WTC11 (cell line): ENCODE results near the gene SEC14L6. TPM values are rescaled to one million over a fixed set of nuclear protein-coding genes. Genes with fewer than 3 reads are reported as not detected.
A peak's percentile ranks its signal among the peaks of the same experiment; 100 is the strongest.

Experiments used
- AFF4 ChIP-seq: sonication (generic); formaldehyde crosslinking; IDR thresholded peaks from 2 replicates; pipeline ENCODE4 v1.8.1; 2023; ENCODE audit warnings: mild to moderate bottlenecking, missing genetic modification reagents, borderline replicate concordance
- CREB1 ChIP-seq: sonication (generic); formaldehyde crosslinking; IDR thresholded peaks from 2 replicates; pipeline ENCODE4 v1.8.0; 2023; ENCODE audit warnings: mild to moderate bottlenecking, missing genetic modification reagents
- CREM ChIP-seq: sonication (generic); formaldehyde crosslinking; IDR thresholded peaks from 2 replicates; pipeline ENCODE4 v1.8.1; 2022; ENCODE audit warnings: mild to moderate bottlenecking, missing genetic modification reagents, moderate library complexity
- E2F5 ChIP-seq: sonication (generic); formaldehyde crosslinking; IDR thresholded peaks from 2 replicates; pipeline ENCODE4 v1.8.1; 2022; ENCODE audit warnings: mild to moderate bottlenecking, moderate library complexity, missing genetic modification reagents
- ETV6 ChIP-seq: sonication (generic); formaldehyde crosslinking; IDR thresholded peaks from 2 replicates; pipeline ENCODE4 v1.8.1; 2022; ENCODE audit warnings: mild to moderate bottlenecking, missing genetic modification reagents
- GABPB1 ChIP-seq: sonication (generic); formaldehyde crosslinking; IDR thresholded peaks from 2 replicates; pipeline ENCODE4 v1.8.1; 2023; ENCODE audit warnings: mild to moderate bottlenecking, missing genetic modification reagents
- GRHL2 ChIP-seq: fragments of 250-450 bp; sonication (Bioruptor Pico); IDR thresholded peaks from 2 replicates; pipeline ENCODE4 v1.8.0; 2022; ENCODE audit warnings: mild to moderate bottlenecking, moderate library complexity; ENCODE audit not compliant: insufficient replicate concordance, severe bottlenecking
- GTF2I ChIP-seq: fragments of 250-450 bp; sonication (Bioruptor Pico); conservative IDR thresholded peaks from 2 replicates; pipeline ENCODE4 v1.4.0; 2021; ENCODE audit warnings: mild to moderate bottlenecking
- HMGA2 ChIP-seq: fragments of 250-450 bp; sonication (Bioruptor Pico); IDR thresholded peaks from 2 replicates; pipeline ENCODE4 v1.4.0; 2021; ENCODE audit warnings: mild to moderate bottlenecking, moderate library complexity
- NFATC4 ChIP-seq: fragments of 250-450 bp; sonication (Bioruptor Pico); IDR thresholded peaks from 2 replicates; pipeline ENCODE4 v1.9.0; 2021; ENCODE audit warnings: mild to moderate bottlenecking
- NFYB ChIP-seq: sonication (generic); formaldehyde crosslinking; conservative IDR thresholded peaks from 2 replicates; pipeline ENCODE4 v1.8.0; 2022; ENCODE audit warnings: low read depth, missing genetic modification reagents
- NR3C1 ChIP-seq: sonication (generic); formaldehyde crosslinking; conservative IDR thresholded peaks from 2 replicates; pipeline ENCODE4 v1.8.1; 2023; ENCODE audit warnings: low read depth, mild to moderate bottlenecking, missing genetic modification reagents
- PRRX2 ChIP-seq: fragments of 250-450 bp; sonication (Bioruptor Pico); IDR thresholded peaks from 2 replicates; pipeline ENCODE4 v1.8.0; 2021; ENCODE audit warnings: mild to moderate bottlenecking
- ZNF138 ChIP-seq: sonication (generic); formaldehyde crosslinking; conservative IDR thresholded peaks from 2 replicates; pipeline ENCODE4 v1.8.1; 2022; ENCODE audit warnings: mild to moderate bottlenecking, moderate library complexity, missing genetic modification reagents
- ZNF423 ChIP-seq: fragments of 250-450 bp; sonication (Bioruptor Pico); IDR thresholded peaks from 2 replicates; pipeline ENCODE4 v2.1.2; 2022; ENCODE audit warnings: mild to moderate bottlenecking, moderate library complexity
- ZNF532 ChIP-seq: fragments of 250-450 bp; sonication (Bioruptor Pico); IDR thresholded peaks from 2 replicates; pipeline ENCODE4 v1.9.0; 2021; ENCODE audit warnings: mild to moderate bottlenecking, borderline replicate concordance
- total RNA-seq: library from RNA; stranded (reverse); gene quantifications from 3 replicates; pipeline ENCODE4 v1.2.3, GENCODE V29; 2021
- TF ChIP-seq, protein P1 (sequence below): sonication (generic); formaldehyde crosslinking; IDR thresholded peaks from 2 replicates; pipeline ENCODE4 v1.8.0; 2023; ENCODE audit warnings: missing genetic modification reagents, mild to moderate bottlenecking, borderline replicate concordance
- TF ChIP-seq, protein P2 (sequence below): sonication (generic); formaldehyde crosslinking; IDR thresholded peaks from 2 replicates; pipeline ENCODE4 v1.8.1; 2022; ENCODE audit warnings: low read depth, mild to moderate bottlenecking, moderate library complexity, missing genetic modification reagents, borderline replicate concordance
- TF ChIP-seq, protein P3 (sequence below): sonication (generic); formaldehyde crosslinking; IDR thresholded peaks from 2 replicates; pipeline ENCODE4 v1.8.0; 2022; ENCODE audit warnings: mild to moderate bottlenecking, missing genetic modification reagents
- TF ChIP-seq, protein P4 (sequence below): sonication (generic); formaldehyde crosslinking; IDR thresholded peaks from 2 replicates; pipeline ENCODE4 v1.8.0; 2022; ENCODE audit warnings: mild to moderate bottlenecking, missing genetic modification reagents

SEC14L6 gene
- total RNA-seq, 1 experiment from 2014 or later: 1.6 TPM

DNA sequence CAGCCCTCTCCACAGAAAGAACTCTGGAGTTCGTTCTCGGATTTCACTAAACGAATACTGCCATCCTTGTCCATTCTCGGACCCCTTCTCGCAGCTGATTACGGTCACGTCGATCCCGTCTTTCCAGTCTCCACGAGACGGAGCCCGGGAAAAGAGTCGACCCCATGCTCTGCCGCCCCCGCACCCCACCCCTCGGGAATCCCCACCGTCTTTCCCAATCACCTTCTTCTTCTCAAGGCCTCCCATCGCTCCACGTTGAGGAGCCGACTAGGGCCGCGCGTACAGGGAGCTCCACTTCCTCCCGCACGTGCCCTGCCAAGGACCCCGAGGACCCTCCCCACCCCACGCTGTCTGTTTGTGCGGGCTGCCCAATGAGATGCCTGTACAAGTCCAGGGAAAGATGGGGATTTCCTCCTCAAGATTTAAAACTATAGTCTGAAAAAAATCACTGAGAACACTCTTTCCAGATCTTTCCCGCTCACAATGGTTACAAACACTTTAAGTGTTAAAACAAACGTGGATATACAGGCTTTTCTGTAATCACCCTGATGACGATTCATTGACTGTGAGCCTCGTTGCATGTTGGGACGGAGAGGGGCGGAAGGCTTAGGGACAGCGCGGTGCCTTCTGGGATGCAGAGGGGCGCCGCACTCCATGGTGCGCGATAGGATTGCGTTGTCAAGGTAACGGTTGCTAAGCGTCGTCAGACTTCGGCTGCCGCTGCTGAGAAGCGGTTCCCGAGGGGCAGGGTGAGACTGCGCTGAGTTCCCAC lies 45.2 kb upstream of the SEC14L6 start, which contains the start of gene PES1 (continued):
- TF ChIP-seq, protein P1, sequence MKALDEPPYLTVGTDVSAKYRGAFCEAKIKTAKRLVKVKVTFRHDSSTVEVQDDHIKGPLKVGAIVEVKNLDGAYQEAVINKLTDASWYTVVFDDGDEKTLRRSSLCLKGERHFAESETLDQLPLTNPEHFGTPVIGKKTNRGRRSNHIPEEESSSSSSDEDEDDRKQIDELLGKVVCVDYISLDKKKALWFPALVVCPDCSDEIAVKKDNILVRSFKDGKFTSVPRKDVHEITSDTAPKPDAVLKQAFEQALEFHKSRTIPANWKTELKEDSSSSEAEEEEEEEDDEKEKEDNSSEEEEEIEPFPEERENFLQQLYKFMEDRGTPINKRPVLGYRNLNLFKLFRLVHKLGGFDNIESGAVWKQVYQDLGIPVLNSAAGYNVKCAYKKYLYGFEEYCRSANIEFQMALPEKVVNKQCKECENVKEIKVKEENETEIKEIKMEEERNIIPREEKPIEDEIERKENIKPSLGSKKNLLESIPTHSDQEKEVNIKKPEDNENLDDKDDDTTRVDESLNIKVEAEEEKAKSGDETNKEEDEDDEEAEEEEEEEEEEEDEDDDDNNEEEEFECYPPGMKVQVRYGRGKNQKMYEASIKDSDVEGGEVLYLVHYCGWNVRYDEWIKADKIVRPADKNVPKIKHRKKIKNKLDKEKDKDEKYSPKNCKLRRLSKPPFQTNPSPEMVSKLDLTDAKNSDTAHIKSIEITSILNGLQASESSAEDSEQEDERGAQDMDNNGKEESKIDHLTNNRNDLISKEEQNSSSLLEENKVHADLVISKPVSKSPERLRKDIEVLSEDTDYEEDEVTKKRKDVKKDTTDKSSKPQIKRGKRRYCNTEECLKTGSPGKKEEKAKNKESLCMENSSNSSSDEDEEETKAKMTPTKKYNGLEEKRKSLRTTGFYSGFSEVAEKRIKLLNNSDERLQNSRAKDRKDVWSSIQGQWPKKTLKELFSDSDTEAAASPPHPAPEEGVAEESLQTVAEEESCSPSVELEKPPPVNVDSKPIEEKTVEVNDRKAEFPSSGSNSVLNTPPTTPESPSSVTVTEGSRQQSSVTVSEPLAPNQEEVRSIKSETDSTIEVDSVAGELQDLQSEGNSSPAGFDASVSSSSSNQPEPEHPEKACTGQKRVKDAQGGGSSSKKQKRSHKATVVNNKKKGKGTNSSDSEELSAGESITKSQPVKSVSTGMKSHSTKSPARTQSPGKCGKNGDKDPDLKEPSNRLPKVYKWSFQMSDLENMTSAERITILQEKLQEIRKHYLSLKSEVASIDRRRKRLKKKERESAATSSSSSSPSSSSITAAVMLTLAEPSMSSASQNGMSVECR (CRISPR knock-in tag): peak; percentile 80; the same call in 1 of the 2 replicates
- TF ChIP-seq ETV6 (CRISPR knock-in tag) (no peak), CREB1 (CRISPR knock-in tag) (no peak), PRRX2 (CRISPR knock-in tag) (no peak), GABPB1 (no peak), ZNF138 (no peak), AFF4 (no peak), NR3C1 (no peak), CREM (CRISPR knock-in tag) (peak; percentile 88), E2F5 (no peak), HMGA2 (no peak; the same call in 1 of the 2 replicates), NFATC4 (CRISPR knock-in tag) (no peak), GRHL2 (CRISPR knock-in tag) (no peak), GTF2I (no peak), ZNF423 (CRISPR knock-in tag) (no peak), ZNF532 (CRISPR knock-in tag) (no peak), NFYB (no peak)
- TF ChIP-seq, protein P2, sequence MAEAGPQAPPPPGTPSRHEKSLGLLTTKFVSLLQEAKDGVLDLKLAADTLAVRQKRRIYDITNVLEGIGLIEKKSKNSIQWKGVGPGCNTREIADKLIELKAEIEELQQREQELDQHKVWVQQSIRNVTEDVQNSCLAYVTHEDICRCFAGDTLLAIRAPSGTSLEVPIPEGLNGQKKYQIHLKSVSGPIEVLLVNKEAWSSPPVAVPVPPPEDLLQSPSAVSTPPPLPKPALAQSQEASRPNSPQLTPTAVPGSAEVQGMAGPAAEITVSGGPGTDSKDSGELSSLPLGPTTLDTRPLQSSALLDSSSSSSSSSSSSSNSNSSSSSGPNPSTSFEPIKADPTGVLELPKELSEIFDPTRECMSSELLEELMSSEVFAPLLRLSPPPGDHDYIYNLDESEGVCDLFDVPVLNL (CRISPR knock-in tag): no peak
- TF ChIP-seq, protein P3, sequence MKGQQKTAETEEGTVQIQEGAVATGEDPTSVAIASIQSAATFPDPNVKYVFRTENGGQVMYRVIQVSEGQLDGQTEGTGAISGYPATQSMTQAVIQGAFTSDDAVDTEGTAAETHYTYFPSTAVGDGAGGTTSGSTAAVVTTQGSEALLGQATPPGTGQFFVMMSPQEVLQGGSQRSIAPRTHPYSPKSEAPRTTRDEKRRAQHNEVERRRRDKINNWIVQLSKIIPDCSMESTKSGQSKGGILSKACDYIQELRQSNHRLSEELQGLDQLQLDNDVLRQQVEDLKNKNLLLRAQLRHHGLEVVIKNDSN (CRISPR knock-in tag): peak; percentile 86
- TF ChIP-seq, protein P4, sequence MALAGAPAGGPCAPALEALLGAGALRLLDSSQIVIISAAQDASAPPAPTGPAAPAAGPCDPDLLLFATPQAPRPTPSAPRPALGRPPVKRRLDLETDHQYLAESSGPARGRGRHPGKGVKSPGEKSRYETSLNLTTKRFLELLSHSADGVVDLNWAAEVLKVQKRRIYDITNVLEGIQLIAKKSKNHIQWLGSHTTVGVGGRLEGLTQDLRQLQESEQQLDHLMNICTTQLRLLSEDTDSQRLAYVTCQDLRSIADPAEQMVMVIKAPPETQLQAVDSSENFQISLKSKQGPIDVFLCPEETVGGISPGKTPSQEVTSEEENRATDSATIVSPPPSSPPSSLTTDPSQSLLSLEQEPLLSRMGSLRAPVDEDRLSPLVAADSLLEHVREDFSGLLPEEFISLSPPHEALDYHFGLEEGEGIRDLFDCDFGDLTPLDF (CRISPR knock-in tag): no peak
